SK-N-SH treated with all-trans-retinoic acid at 6 μM for 48 hours (cell line): Measurements from ENCODE around the gene TRIM24.

Source experiments
- CSDC2 ChIP-seq: fragments of 250-450 bp; sonication (Bioruptor Pico); IDR thresholded peaks from 2 replicates; pipeline ENCODE4 v1.5.0; 2020; ENCODE audit warnings: mild to moderate bottlenecking, moderate library complexity
- ISL1 ChIP-seq: fragments of 250-450 bp; sonication (Bioruptor Pico); IDR thresholded peaks from 2 replicates; pipeline ENCODE4 v2.1.2; 2022; ENCODE audit warnings: mild to moderate bottlenecking, moderate library complexity
- OSR1 ChIP-seq: fragments of 250-450 bp; sonication (Bioruptor Pico); IDR thresholded peaks from 2 replicates; pipeline ENCODE4 v1.8.0; 2022; ENCODE audit warnings: moderate library complexity, mild to moderate bottlenecking, inconsistent platforms
- PPARA ChIP-seq: fragments of 250-450 bp; sonication (Bioruptor Pico); IDR thresholded peaks from 2 replicates; pipeline ENCODE4 v1.5.0; 2020; ENCODE audit warnings: mild to moderate bottlenecking, borderline replicate concordance
- ZFP30 ChIP-seq: fragments of 450-650 bp; formaldehyde crosslinking; IDR thresholded peaks from 2 replicates; pipeline ENCODE4 v1.5.0; 2022; ENCODE audit warnings: mild to moderate bottlenecking, moderate library complexity
- ZNF565 ChIP-seq: fragments of 450-650 bp; formaldehyde crosslinking; conservative IDR thresholded peaks from 2 replicates; pipeline ENCODE4 v1.5.0; 2020; ENCODE audit warnings: low read depth, mild to moderate bottlenecking, moderate library complexity
- TF ChIP-seq, protein P1 (sequence below): fragments of 250-450 bp; sonication (Bioruptor Pico); IDR thresholded peaks from 2 replicates; pipeline ENCODE4 v1.8.0; 2021; ENCODE audit warnings: low read depth, mild to moderate bottlenecking, moderate library complexity, borderline replicate concordance
- TF ChIP-seq, protein P2 (sequence below): fragments of 250-450 bp; sonication (Bioruptor Pico); IDR thresholded peaks from 2 replicates; pipeline ENCODE4 v1.8.0; 2020; ENCODE audit warnings: mild to moderate bottlenecking, moderate library complexity, borderline replicate concordance
- TF ChIP-seq, protein P3 (sequence below): fragments of 250-450 bp; sonication (Bioruptor Pico); IDR thresholded peaks from 2 replicates; pipeline ENCODE4 v1.5.0; 2020; ENCODE audit warnings: mild to moderate bottlenecking, moderate library complexity
- TF ChIP-seq, protein P4 (sequence below): fragments of 250-450 bp; sonication (Bioruptor Pico); IDR thresholded peaks from 2 replicates; pipeline ENCODE4 v1.5.1; 2020; ENCODE audit warnings: low read depth, mild to moderate bottlenecking, moderate library complexity

DNA sequence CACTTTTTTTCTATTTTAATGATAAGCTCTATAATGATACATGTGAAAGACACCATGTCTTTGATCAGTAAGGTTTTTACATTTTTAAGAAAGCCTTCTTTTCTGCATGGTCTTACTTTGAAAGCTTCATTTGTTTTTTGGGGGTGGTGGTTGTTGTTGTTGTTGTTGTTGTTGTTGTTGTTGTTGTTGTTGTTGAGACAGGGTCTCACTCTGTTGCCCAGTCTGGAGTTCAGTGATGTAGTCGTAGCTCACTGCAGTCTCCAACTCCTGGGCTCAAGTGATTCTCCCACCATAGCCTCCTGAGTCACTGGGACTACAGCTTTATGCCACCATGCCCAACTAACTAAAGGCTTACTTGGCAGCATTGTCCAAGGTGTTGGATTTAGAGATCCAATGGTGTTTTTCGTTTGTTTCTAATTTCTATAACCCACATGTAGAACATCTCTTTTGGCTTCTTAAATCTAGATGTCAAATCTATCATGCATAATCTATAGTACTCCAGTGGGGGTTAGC lies 45.4 kb downstream of the TRIM24 start:
- no peak for TF ChIP-seq OSR1 (CRISPR knock-in tag)
- TF ChIP-seq CSDC2 (CRISPR knock-in tag), result no peak
- TF ChIP-seq ZFP30 (CRISPR knock-in tag), result no peak
- TF ChIP-seq, protein P1, sequence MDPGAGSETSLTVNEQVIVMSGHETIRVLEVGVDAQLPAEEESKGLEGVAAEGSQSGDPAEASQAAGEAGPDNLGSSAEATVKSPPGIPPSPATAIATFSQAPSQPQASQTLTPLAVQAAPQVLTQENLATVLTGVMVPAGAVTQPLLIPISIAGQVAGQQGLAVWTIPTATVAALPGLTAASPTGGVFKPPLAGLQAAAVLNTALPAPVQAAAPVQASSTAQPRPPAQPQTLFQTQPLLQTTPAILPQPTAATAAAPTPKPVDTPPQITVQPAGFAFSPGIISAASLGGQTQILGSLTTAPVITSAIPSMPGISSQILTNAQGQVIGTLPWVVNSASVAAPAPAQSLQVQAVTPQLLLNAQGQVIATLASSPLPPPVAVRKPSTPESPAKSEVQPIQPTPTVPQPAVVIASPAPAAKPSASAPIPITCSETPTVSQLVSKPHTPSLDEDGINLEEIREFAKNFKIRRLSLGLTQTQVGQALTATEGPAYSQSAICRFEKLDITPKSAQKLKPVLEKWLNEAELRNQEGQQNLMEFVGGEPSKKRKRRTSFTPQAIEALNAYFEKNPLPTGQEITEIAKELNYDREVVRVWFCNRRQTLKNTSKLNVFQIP (CRISPR knock-in tag), result no peak
- TF ChIP-seq PPARA (CRISPR knock-in tag), result no peak
- TF ChIP-seq, protein P2, sequence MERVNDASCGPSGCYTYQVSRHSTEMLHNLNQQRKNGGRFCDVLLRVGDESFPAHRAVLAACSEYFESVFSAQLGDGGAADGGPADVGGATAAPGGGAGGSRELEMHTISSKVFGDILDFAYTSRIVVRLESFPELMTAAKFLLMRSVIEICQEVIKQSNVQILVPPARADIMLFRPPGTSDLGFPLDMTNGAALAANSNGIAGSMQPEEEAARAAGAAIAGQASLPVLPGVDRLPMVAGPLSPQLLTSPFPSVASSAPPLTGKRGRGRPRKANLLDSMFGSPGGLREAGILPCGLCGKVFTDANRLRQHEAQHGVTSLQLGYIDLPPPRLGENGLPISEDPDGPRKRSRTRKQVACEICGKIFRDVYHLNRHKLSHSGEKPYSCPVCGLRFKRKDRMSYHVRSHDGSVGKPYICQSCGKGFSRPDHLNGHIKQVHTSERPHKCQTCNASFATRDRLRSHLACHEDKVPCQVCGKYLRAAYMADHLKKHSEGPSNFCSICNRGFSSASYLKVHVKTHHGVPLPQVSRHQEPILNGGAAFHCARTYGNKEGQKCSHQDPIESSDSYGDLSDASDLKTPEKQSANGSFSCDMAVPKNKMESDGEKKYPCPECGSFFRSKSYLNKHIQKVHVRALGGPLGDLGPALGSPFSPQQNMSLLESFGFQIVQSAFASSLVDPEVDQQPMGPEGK (CRISPR knock-in tag), result no peak
- TF ChIP-seq, protein P3, sequence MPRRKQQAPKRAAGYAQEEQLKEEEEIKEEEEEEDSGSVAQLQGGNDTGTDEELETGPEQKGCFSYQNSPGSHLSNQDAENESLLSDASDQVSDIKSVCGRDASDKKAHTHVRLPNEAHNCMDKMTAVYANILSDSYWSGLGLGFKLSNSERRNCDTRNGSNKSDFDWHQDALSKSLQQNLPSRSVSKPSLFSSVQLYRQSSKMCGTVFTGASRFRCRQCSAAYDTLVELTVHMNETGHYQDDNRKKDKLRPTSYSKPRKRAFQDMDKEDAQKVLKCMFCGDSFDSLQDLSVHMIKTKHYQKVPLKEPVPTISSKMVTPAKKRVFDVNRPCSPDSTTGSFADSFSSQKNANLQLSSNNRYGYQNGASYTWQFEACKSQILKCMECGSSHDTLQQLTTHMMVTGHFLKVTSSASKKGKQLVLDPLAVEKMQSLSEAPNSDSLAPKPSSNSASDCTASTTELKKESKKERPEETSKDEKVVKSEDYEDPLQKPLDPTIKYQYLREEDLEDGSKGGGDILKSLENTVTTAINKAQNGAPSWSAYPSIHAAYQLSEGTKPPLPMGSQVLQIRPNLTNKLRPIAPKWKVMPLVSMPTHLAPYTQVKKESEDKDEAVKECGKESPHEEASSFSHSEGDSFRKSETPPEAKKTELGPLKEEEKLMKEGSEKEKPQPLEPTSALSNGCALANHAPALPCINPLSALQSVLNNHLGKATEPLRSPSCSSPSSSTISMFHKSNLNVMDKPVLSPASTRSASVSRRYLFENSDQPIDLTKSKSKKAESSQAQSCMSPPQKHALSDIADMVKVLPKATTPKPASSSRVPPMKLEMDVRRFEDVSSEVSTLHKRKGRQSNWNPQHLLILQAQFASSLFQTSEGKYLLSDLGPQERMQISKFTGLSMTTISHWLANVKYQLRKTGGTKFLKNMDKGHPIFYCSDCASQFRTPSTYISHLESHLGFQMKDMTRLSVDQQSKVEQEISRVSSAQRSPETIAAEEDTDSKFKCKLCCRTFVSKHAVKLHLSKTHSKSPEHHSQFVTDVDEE (CRISPR knock-in tag), result no peak
- TF ChIP-seq ISL1 (CRISPR knock-in tag), result no peak
- TF ChIP-seq, protein P4, sequence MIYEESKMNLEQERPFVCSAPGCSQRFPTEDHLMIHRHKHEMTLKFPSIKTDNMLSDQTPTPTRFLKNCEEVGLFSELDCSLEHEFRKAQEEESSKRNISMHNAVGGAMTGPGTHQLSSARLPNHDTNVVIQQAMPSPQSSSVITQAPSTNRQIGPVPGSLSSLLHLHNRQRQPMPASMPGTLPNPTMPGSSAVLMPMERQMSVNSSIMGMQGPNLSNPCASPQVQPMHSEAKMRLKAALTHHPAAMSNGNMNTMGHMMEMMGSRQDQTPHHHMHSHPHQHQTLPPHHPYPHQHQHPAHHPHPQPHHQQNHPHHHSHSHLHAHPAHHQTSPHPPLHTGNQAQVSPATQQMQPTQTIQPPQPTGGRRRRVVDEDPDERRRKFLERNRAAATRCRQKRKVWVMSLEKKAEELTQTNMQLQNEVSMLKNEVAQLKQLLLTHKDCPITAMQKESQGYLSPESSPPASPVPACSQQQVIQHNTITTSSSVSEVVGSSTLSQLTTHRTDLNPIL (CRISPR knock-in tag), result no peak
- no peak for TF ChIP-seq ZNF565 (CRISPR knock-in tag)
